ENCODE data around the gene ITIH5. TPM values are rescaled to one million over a fixed set of nuclear protein-coding genes. Genes with fewer than 3 reads are reported as not detected.

ITIH5 gene
- total and polyA plus RNA-seq, 8 donors, result 4.0 to 28.6 (median 14.6) TPM

GRCh38 chr10:7609556-7609955 lies 57.2 kb downstream of the ITIH5 start:
- intact Hi-C loops (cut with DNase I; ENCODE audit: low total_unique reads), result no loop called here
- no peak for TF ChIP-seq CTCF (IDR thresholded peaks at IDR 0.05)
- TF ChIP-seq POLR2AphosphoS5 (IDR thresholded peaks at IDR 0.05), result no peak
- TF ChIP-seq POLR2A (IDR thresholded peaks at IDR 0.05), result no peak
- TF ChIP-seq EP300 (IDR thresholded peaks at IDR 0.05), result no peak
- WGBS, 5 donors, result 60 to 75% (median 66%) methylated on average over 5 of the region's 5 CpGs
- no peak for DNase-seq
- Histone ChIP-seq H3K27me3 (no peaks in the 10 kb centered on the region), H3K4me1 (peaks cover 0 to 30% (median 9%) of the 10 kb centered on the region in 4 donors), H3K27ac (no peak overlapping the region), H3K9me3 (no peaks in the 10 kb centered on the region), H3K4me3 (no peak overlapping the region), H3K36me3 (no peaks in the 10 kb centered on the region)

- 89 to 94% (median 90%) methylated on average over 11 of the region's 11 CpGs for WGBS, 5 donors
- Histone ChIP-seq H3K27ac (no peak overlapping the region), H3K4me3 (no peak overlapping the region), H3K9me3 (no peaks in the 10 kb centered on the region), H3K36me3 (peaks cover 0 to 8% (median 0%) of the 10 kb centered on the region in 4 donors), H3K27me3 (no peaks in the 10 kb centered on the region), H3K4me1 (peaks cover 0 to 30% (median 9%) of the 10 kb centered on the region in 4 donors)
- TF ChIP-seq POLR2A (IDR thresholded peaks at IDR 0.05) (no peak), CTCF (IDR thresholded peaks at IDR 0.05) (no peak), POLR2AphosphoS5 (IDR thresholded peaks at IDR 0.05) (no peak), EP300 (IDR thresholded peaks at IDR 0.05) (no peak)
- intact Hi-C loops (cut with DNase I; ENCODE audit: low total_unique reads), result no loop called here
- DNase-seq, result no peak
These were observed 58.8 kb downstream of the ITIH5 start for GRCh38 chr10:7608001-7608400.

GRCh38 chr10:7606951-7607404 lies 59.8 kb downstream of the ITIH5 start:
- Histone ChIP-seq H3K27me3 (no peaks in the 10 kb centered on the region), H3K9me3 (no peaks in the 10 kb centered on the region), H3K36me3 (peaks cover 0 to 10% (median 0%) of the 10 kb centered on the region in 4 donors), H3K4me1 (peaks cover 0 to 30% (median 9%) of the 10 kb centered on the region in 4 donors), H3K4me3 (no peak overlapping the region), H3K27ac (peak overlapping the region in 3 of 5 donors; percentile 1 to 38 (median 2))
- 62 to 78% (median 74%) methylated on average over 4 of the region's 4 CpGs for WGBS, 5 donors
- DNase-seq, result no peak
- TF ChIP-seq CTCF (IDR thresholded peaks at IDR 0.05) (no peak), POLR2A (IDR thresholded peaks at IDR 0.05) (no peak), POLR2AphosphoS5 (IDR thresholded peaks at IDR 0.05) (no peak), EP300 (IDR thresholded peaks at IDR 0.05) (no peak)
- intact Hi-C loops (cut with DNase I; ENCODE audit: low total_unique reads), result no loop called here

GRCh38 chr10:7605565-7606295 lies 61.0 kb downstream of the ITIH5 start:
- intact Hi-C loops (cut with DNase I; ENCODE audit: low total_unique reads), result no loop called here
- H3K4me1 ChIP-seq, result peaks cover 0 to 32% (median 9%) of the 10 kb centered on the region in 4 donors
- WGBS, 5 donors, result 45 to 64% (median 54%) methylated on average over 11 of the region's 11 CpGs
- H3K27me3 ChIP-seq, result no peaks in the 10 kb centered on the region
- H3K36me3 ChIP-seq, result peaks cover 0 to 10% (median 0%) of the 10 kb centered on the region in 4 donors
- peak in 1 of 2 donors; percentile 29 for DNase-seq
- no peaks in the 10 kb centered on the region for H3K9me3 ChIP-seq
- H3K4me3 ChIP-seq, result no peak overlapping the region
- peak overlapping the region in 1 of 5 donors; percentile 24 for H3K27ac ChIP-seq
- TF ChIP-seq EP300 (IDR thresholded peaks at IDR 0.05) (no peak), CTCF (IDR thresholded peaks at IDR 0.05) (no peak), POLR2A (IDR thresholded peaks at IDR 0.05) (no peak), POLR2AphosphoS5 (IDR thresholded peaks at IDR 0.05) (no peak)
